Left lung (tissue), 10 donors: ENCODE data around the gene NHERF1. TPM values are rescaled to one million over a fixed set of nuclear protein-coding genes. Genes with fewer than 3 reads are reported as not detected.

Experiments
- ATAC-seq: fragments of 200-7000 bp; cut with Tn5 transposase; one replicate; pipeline ENCODE4 v1.9.1; 2020; ENCODE audit warnings: moderate library complexity
- DNase-seq, 4 donors: peaks; one replicate each; pipeline ENCODE4 v3.0.0-alpha.2; 2013 to 2020
- H3K27ac ChIP-seq, 2 donors: fragments of 200-600 bp; sonication (generic) in 1 of 2; one replicate each; pipeline versions ENCODE4 v1.5.0 to v1.8.0; 2020 to 2021
- H3K27me3 ChIP-seq, 2 donors: fragments of 200-600 bp; sonication (generic) in 1 of 2; one replicate each; pipeline versions ENCODE4 v1.5.0 to v1.8.0; 2020 to 2021
- H3K36me3 ChIP-seq, 2 donors: fragments of 200-600 bp; sonication (generic) in 1 of 2; one replicate each; pipeline versions ENCODE4 v1.5.0 to v1.8.0; 2020 to 2021
- H3K4me1 ChIP-seq, 2 donors: fragments of 200-600 bp; one replicate each; pipeline ENCODE4 v1.8.0; 2021
- H3K4me3 ChIP-seq, 2 donors: fragments of 200-600 bp; sonication (generic) in 1 of 2; one replicate each; pipeline versions ENCODE4 v1.5.0 to v1.8.0; 2020 to 2021; ENCODE audit warnings: mild to moderate bottlenecking in 1 of 2
- H3K9me3 ChIP-seq, 2 donors: fragments of 200-600 bp; sonication (generic) in 1 of 2; one replicate each; pipeline versions ENCODE4 v1.5.0 to v1.8.0; 2020 to 2021
- intact Hi-C, 2 donors: fragments of 100-400 bp; cut with DNase I; formaldehyde crosslinking; loops; one replicate each; pipeline versions ENCODE4 v1.11.2 to v1.14.2; 2022
- polyA plus RNA-seq, 6 donors: library from polyadenylated mRNA; unstranded; fragments of 120-200 nt; gene quantifications; one replicate each; pipeline ENCODE4 v1.2.1, GENCODE V29; 2013; ENCODE audit not compliant: insufficient read length in 6 of 6
- total RNA-seq, 2 donors: library from RNA; stranded (reverse); fragmentation: NEBNext Ultra II Directional; extraction: Animal tissue kit (Norgen Biotek cat#: 25700); gene quantifications; one replicate each; pipeline ENCODE4 v1.2.1, GENCODE V29; 2021
- TF ChIP-seq, protein P1 (sequence below), 2 donors: fragments of 200-600 bp; sonication (generic) in 1 of 2; IDR thresholded peaks; one replicate each; pipeline versions ENCODE4 v1.5.0 to v1.8.0; 2021; ENCODE audit warnings: antibody characterized with exemption in 2 of 2
- donor health status: DM: no; HTN: yes; CAD: no.
- donor health status: DM: no; HTN: no; CAD: no.

NHERF1 gene
- total and polyA plus RNA-seq, 8 donors: 25.5 to 65.5 (median 48.6) TPM

DNA sequence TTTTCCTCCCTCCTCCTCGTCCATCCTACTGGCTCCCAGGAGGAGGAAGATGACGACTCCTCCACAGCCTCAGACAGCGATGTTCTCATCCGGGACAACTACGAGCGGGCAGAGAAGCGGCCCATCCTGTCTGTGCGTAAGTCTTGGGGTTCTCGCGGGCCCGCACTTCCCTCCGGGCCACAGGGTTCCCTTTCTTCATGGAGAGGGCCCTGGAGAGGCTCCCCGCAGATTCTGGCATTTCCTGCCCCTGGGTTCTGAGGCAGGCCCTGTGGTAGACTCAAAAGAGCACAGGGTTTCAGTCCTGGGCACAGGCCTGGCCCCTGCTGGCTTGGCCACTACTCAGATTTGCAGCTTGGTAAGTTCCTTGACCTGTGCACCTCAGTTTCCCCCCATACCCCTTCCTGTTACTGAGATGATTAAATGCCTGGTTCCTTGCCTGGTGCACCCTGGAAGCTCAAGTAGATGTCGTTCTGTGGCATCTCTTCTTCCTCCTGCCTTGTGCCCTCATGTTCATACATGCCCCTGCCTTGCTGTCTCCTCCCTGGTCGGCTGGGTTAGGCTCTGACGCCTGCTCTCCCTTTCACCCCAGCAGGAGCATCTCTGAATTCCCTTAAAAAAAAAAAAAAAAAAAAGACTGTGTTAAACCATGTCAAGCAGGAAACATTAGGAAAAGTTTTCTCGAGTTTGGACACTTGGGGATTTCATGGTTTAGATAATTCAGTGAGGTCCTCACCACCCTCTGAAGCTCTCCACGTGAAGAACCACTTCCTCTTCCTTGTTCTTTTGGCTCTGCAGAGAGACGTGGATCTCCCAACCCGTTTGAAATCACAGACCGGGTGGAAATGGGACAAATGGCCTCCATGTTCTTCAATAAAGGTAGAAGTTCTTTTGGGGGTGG lies 42.0 kb downstream of the NHERF1 start:
- peak; percentile 35 for ATAC-seq

GRCh38 chr17:74792586-74793105 lies 44.2 kb downstream of the NHERF1 start:
- TF ChIP-seq, protein P1, sequence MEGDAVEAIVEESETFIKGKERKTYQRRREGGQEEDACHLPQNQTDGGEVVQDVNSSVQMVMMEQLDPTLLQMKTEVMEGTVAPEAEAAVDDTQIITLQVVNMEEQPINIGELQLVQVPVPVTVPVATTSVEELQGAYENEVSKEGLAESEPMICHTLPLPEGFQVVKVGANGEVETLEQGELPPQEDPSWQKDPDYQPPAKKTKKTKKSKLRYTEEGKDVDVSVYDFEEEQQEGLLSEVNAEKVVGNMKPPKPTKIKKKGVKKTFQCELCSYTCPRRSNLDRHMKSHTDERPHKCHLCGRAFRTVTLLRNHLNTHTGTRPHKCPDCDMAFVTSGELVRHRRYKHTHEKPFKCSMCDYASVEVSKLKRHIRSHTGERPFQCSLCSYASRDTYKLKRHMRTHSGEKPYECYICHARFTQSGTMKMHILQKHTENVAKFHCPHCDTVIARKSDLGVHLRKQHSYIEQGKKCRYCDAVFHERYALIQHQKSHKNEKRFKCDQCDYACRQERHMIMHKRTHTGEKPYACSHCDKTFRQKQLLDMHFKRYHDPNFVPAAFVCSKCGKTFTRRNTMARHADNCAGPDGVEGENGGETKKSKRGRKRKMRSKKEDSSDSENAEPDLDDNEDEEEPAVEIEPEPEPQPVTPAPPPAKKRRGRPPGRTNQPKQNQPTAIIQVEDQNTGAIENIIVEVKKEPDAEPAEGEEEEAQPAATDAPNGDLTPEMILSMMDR (IDR thresholded peaks at IDR 0.05): no peak
- Histone ChIP-seq H3K27me3 (no peaks in the 10 kb centered on the region), H3K27ac (no peak overlapping the region), H3K36me3 (peaks cover 0 to 88% of the 10 kb centered on the region in 2 donors), H3K9me3 (no peaks in the 10 kb centered on the region), H3K4me1 (peaks cover 0 to 21% of the 10 kb centered on the region in 2 donors), H3K4me3 (no peak overlapping the region)
- intact Hi-C loops: loop anchor here in 1 of 2 donors (5.0 kb wide), 1 partner anchor 70 kb away; no protein-coding TSS in a partner anchor
- no peak for ATAC-seq
- DNase-seq: no peak

More for the DNA sequence above, 42.0 kb downstream of the NHERF1 start:
- TF ChIP-seq, protein P1 (IDR thresholded peaks at IDR 0.05): no peak
- Histone ChIP-seq H3K27me3 (no peaks in the 10 kb centered on the region), H3K4me3 (no peak overlapping the region), H3K9me3 (no peaks in the 10 kb centered on the region), H3K36me3 (peaks cover 0 to 76% of the 10 kb centered on the region in 2 donors), H3K27ac (no peak overlapping the region), H3K4me1 (peaks cover 0 to 31% of the 10 kb centered on the region in 2 donors)
- intact Hi-C loops: loop anchor here in 1 of 2 donors (5.0 kb wide), 1 partner anchor 72 kb away; no protein-coding TSS in a partner anchor
- no peak for DNase-seq

GRCh38 chr17:74795327-74796020 lies 47.0 kb downstream of the NHERF1 start:
- Histone ChIP-seq H3K36me3 (peaks cover 0 to 88% of the 10 kb centered on the region in 2 donors), H3K4me1 (peaks cover 0 to 14% of the 10 kb centered on the region in 2 donors), H3K27ac (no peak overlapping the region), H3K9me3 (no peaks in the 10 kb centered on the region), H3K4me3 (no peak overlapping the region), H3K27me3 (no peaks in the 10 kb centered on the region)
- ATAC-seq (no peak), DNase-seq (no peak)
- intact Hi-C loops: loop anchor here in 1 of 2 donors (5.0 kb wide), 1 partner anchor 117 kb away; no protein-coding TSS in a partner anchor
- TF ChIP-seq, protein P1 (IDR thresholded peaks at IDR 0.05): no peak

GRCh38 chr17:74796211-74796610 lies 47.8 kb downstream of the NHERF1 start:
- intact Hi-C loops: loop anchor here in 1 of 2 donors (5.0 kb wide), 1 partner anchor 116 kb away; no protein-coding TSS in a partner anchor
- Histone ChIP-seq H3K27ac (no peak overlapping the region), H3K9me3 (no peaks in the 10 kb centered on the region), H3K4me3 (no peak overlapping the region), H3K27me3 (no peaks in the 10 kb centered on the region), H3K36me3 (peaks cover 0 to 94% of the 10 kb centered on the region in 2 donors), H3K4me1 (peaks cover 0 to 7% of the 10 kb centered on the region in 2 donors)
- TF ChIP-seq, protein P1 (IDR thresholded peaks at IDR 0.05): no peak
- ATAC-seq (no peak), DNase-seq (no peak)
